ENCODE measurements around the gene TSEN54. TPM values are rescaled to one million over a fixed set of nuclear protein-coding genes. Genes with fewer than 3 reads are reported as not detected.

TSEN54 gene
- total RNA-seq, 1 experiment from 2014 or later = 44.5 TPM

DNA sequence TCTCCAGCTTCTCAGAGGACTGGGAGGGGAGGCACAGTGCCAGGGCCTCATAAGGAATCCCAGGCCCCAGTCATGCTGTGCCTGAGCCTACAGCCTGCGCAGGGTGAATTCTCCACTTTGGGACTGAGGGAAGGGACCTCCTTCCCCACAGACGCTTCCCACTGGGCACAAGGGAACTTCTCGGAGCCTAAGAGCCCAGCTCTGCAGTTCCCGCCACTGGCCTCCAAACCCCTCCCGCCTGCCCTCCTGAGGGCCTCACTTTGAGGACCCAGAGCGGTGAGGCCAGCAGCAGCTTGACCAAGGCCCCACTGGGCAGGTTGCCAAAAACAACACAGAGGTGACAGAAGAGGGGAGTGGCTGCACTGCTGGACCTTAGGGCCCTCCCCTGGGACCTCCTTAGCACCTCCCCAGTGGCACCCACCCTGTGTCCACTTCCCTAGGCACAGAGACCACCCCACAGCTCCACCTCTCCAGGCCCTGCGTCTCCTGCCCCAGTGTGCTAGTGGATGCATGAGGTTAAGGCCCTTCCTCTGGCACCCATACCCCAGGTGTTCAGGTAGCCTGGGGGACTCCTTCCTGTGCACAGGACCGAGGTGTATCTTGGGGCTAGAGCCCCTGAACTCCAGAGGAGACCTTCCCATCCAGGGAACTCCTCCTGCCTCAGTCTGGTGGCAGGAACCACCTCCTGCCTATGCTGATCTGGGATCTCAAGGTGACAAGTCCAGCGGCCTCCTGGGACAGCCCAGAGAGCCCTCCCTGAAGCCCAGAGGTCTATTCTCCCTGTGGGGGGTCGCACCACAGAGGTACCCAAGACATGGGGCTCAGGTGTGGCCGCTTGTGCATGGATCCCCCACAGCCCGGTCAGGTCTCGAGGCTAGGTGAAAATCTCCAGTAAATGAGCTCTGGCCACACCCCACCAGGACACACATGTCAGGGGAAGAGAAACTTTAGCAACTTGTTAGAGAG is 4.4 kb upstream of the TSEN54 start:
- no peak overlapping the region for H3K9ac ChIP-seq (ENCODE audit: extremely low read depth, insufficient read length, low read length)
- WGBS (ENCODE audit: extremely low coverage, insufficient read length, low lambda C conversion rate) = no CpG with 5 or more reads among the region's 13 CpGs
- no peaks in the 10 kb centered on the region for H3K4me1 ChIP-seq (ENCODE audit: insufficient read depth, low read length)
- H4K8ac ChIP-seq (replicated peaks; ENCODE audit: insufficient read length, low read depth, low read length) = no peak overlapping the region
- no peak overlapping the region for H2AFZ ChIP-seq (ENCODE audit: low read length)
- no peak overlapping the region for H3K18ac ChIP-seq (ENCODE audit: insufficient read length, low read depth, low read length)
- H3K9me3 ChIP-seq (ENCODE audit: control insufficient read depth, low read depth, low read length) = no peaks in the 10 kb centered on the region
- Mint-ChIP-seq H3K27me3 (ENCODE audit: low read depth) (no peaks in the 10 kb centered on the region), H3K36me3 (ENCODE audit: insufficient read depth in 1 of 3, low read depth in 3 of 3) (peaks cover 4 to 35% (median 26%) of the 10 kb centered on the region in 3 experiments; a peak in 6 of 7 replicates), H3K4me3 (no peak overlapping the region; a peak in 1 of 5 replicates), H3K4me1 (peaks cover 4 to 10% of the 10 kb centered on the region in 2 experiments; a peak in 3 of 4 replicates), H3K9me3 (no peaks in the 10 kb centered on the region), H3K27ac (peak overlapping the region; percentile 18 to 58 (median 23); a peak in 2 of 7 replicates)
- H4K5ac ChIP-seq (ENCODE audit: insufficient read length, low read depth, low read length) = no peak overlapping the region
- no peaks in the 10 kb centered on the region for H3K27me3 ChIP-seq (ENCODE audit: insufficient read depth, low read length)
- no peaks in the 10 kb centered on the region for H4K20me1 ChIP-seq (ENCODE audit: control insufficient read depth, insufficient read depth, insufficient read length)
- DNase-seq = no peak
- no peaks in the 10 kb centered on the region for H3K79me1 ChIP-seq (ENCODE audit: insufficient read depth, low read depth, low read length, poor library complexity, severe bottlenecking)
- H2BK12ac ChIP-seq (ENCODE audit: insufficient read length, low read depth, low read length) = no peak overlapping the region
- no peak overlapping the region for H2AK5ac ChIP-seq (ENCODE audit: insufficient read length, low read length)
- no peak overlapping the region for H4K91ac ChIP-seq (ENCODE audit: insufficient read length, low read depth, low read length)
- no peak overlapping the region for H3K27ac ChIP-seq (ENCODE audit: insufficient read length, low read depth, low read length)
- TF ChIP-seq, protein P1, sequence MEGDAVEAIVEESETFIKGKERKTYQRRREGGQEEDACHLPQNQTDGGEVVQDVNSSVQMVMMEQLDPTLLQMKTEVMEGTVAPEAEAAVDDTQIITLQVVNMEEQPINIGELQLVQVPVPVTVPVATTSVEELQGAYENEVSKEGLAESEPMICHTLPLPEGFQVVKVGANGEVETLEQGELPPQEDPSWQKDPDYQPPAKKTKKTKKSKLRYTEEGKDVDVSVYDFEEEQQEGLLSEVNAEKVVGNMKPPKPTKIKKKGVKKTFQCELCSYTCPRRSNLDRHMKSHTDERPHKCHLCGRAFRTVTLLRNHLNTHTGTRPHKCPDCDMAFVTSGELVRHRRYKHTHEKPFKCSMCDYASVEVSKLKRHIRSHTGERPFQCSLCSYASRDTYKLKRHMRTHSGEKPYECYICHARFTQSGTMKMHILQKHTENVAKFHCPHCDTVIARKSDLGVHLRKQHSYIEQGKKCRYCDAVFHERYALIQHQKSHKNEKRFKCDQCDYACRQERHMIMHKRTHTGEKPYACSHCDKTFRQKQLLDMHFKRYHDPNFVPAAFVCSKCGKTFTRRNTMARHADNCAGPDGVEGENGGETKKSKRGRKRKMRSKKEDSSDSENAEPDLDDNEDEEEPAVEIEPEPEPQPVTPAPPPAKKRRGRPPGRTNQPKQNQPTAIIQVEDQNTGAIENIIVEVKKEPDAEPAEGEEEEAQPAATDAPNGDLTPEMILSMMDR (conservative IDR thresholded peaks at IDR 0.05) = no peak
- no peak overlapping the region for H3K14ac ChIP-seq (ENCODE audit: insufficient read depth, low read length)
- peaks cover 6% of the 10 kb centered on the region for H3K23me2 ChIP-seq (ENCODE audit: insufficient read length, low read depth, low read length, poor library complexity, severe bottlenecking)
- H3K4me2 ChIP-seq (ENCODE audit: insufficient read depth, insufficient read length, low read length) = no peak overlapping the region
- no peak overlapping the region for H3K56ac ChIP-seq (ENCODE audit: insufficient read length, low read depth, low read length)
- H3K4ac ChIP-seq (ENCODE audit: low read depth, low read length) = no peak overlapping the region
- no peak overlapping the region for H2BK20ac ChIP-seq (ENCODE audit: low read depth, low read length, poor library complexity, severe bottlenecking)
- H3T11ph ChIP-seq (ENCODE audit: low read length) = no peak overlapping the region
- no peak overlapping the region for H2BK15ac ChIP-seq (ENCODE audit: low read depth, low read length)
- no peak overlapping the region for H3K23ac ChIP-seq (ENCODE audit: insufficient read length, low read depth, low read length)
- H2BK120ac ChIP-seq (ENCODE audit: low read depth, low read length, poor library complexity, severe bottlenecking) = no peak overlapping the region
- no peak overlapping the region for H2BK5ac ChIP-seq (ENCODE audit: insufficient read length, low read length)
- H3K79me2 ChIP-seq (ENCODE audit: insufficient read depth, low read length) = no peaks in the 10 kb centered on the region; the same call in 1 of the 2 replicates

All from H9 (cell line).